ENCODE measurements around the gene ARPP19.
A peak's percentile ranks its signal among the peaks of the same experiment; 100 is the strongest.
"Not testable (repeated sequence)": the region's sequence is repeated elsewhere in the genome, so short reads cannot be mapped to it uniquely, and the experiment has no call there.

ARPP19 gene

DNA sequence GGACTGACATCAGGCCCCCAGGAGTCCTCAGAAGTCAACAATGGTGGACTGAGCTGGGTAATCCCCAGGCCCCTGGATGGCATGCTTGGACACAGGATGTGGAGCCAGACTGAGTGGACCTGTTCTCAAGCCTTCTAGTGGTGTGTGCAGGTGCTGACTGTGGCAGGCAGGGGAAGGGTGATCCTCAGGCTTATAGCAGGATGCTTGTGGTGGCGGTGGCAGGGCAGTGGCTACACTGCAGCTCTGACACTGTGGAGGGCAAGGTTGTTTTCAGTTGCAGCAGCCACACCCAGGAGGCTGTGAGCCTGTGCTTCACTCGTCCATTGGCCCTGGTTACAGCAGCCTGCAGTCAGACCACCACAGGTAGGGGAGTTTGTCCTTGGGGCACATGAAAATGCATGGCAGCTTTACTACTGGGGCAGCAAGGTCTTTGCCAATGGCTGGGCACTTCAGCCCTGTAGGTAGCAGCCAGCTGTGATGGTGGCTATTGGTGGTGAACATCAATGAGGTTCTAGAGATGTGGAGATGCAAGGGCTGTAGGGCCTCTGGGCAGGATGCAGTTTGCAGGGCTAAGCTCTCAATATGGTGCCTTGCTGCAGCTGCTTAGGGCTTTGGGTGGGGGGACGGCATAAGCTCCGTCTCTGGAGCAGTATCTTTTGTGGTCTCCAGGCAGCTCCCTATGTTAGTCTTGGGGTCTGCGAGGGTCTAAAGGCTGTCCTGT, 22.6 kb downstream of the ARPP19 start:
- DNase-seq: no peak

DNA sequence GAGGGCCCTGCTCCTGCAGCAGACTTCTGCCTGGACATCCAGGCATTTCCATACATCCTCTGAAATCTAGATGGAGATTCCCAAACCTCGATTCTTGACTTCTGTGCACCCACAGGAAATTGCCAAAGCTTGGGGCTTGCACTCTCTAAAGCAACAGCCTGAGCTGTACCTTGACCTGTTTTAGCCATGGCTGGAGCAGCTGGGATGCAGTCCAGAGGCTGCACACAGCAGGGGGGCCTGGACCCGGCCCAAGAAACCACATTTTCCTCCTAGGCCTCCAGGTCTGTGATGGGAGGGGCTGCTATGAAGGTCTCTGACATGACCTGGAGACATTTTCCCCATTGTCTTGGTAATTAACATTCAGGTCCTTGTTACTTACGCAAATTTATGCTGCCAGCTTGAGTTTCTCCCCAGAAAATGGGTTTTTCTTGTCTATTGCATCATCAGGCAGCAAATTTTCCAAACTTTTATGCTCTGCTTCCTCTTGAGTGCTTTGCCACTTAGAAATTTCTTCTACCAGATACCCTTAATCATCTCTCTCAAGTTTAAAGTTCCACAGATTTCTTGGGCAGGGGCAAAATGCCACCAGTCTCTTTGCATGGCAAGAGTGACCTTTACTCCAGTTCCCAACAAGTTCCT, 28.3 kb downstream of the ARPP19 start:
- DNase-seq: no peak

DNA sequence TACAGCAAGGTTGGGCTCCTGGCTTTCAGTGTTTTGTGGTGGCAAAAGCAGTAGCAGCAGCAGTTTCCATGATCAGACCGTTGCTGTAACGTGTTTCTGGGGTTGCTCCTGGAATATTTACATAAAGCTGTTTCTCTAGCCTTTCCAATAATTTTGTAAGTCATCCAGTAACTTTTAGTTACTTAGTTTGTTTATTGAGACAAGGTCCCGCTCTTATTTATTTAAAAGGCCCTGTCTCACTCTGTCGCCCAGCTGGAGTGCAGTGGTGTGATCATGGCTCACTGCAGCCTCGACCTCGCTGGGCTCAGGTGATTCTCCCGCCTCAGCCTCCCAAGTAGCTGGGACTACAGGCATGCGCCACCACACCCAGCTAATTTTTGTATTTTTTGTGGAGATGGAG, 31.4 kb downstream of the ARPP19 start:
- DNase-seq: no peak

DNA sequence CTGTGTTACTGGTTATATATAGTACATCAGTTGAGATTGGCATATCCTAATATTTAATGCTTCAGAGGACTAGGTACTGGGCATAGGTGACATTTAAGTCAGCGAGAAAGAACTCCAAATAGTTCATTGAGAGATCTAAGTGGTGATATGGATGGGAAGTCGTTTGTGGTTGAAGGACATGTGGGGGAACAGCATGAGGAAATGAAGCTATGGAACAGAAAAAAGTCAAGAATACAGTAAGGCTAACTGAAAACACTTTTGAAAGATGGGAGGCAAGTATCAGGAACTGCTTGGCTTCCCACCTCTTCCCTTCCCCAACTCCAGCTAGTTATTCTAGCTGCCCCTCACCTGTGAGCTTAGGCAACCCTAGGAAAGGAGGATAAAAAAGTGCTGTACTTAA, 36.4 kb downstream of the ARPP19 start:
- no peak for DNase-seq

DNA sequence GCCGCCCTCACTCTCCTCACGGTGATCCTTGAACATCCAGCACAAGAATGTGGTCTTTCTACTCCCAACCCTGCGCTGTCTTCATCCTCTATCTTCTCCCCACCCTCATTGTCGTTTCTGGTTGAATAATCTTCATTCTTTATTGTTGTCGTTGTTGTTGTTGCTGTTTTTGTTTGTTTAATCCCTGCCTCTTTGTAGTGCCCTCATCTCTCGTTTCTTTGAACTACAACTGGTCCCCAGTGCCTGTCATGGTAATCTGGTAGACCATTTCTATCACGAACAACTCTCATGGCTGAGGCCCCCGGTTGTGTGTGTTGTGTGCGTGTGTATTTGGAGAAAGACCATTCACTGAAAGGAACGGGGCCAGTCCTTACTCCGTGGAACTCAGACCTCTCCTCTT, 38.9 kb downstream of the ARPP19 start:
- DNase-seq: no peak

DNA sequence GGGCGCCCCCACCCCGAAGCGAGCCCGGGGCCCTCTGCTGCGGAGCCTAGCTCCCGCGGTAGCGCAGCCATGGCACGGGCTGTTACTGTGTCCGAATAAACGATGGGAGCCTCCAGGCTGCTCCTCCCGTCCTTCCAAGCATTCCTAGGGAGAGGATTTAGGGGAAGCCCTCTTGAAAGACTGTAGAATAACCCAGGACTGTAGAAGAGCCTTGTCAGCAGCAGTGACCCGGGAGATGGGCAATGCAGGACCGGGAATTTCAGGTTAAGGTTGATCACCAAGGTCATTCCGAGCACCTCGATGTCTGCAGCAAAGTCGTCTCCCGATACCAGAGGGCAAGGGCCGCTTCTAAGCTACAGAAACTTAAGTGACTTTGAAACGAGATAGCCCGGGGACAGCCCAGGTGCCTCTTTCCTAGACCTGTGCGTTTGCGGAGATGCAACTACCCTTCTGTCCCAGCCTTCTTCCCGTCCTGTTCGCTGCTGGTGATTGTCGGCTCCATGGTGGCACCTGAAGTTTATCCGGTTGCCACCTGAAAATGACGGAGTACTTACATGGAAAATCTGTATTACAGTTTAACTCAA, 39.4 kb downstream of the ARPP19 start:
- no peak for DNase-seq

DNA sequence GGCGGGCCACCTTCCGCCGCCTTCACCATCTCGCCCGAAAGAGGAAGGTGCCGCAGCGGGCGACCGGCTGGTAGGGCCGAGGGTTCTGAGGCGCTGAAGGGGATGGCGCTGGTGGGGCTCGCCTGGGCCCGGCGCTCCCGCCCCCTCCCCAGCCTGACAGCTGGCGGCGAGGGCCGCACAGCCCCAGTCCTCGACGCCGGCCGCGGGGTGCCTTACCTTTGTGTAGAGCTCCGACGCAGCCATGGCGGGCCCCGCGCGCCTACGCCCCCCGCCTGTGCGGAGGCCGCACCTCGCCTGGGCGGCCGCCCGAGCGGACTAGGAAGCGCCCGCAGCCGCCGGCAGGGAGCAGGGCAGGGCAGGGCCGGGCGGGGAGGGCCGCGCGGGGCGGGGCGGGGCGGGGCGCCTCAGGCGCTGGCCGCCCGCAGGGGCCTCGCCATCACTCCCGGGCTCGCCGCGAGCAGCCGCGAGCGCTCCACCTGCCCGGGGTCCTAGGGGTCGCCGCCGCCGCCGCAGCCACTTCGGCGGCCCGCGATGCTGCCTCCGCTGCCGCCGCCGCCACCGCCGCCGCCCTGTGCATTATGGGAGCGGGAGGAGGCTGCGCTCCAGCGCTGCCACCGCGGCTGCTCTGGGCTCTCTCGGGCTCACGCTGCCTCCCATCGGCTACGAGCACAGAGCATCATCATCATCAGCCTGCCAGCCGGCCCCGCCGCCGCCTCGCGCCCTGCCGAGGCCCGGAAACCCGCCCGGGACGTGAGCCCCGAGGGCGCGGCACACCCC, 40.1 kb downstream of the ARPP19 start, which contains the start of gene MYO5A:
Gene MYO5A, minus strand, starts transcription at position 317 of the 777 bp plus-strand sequence. Its CDS starts 74 bp downstream, at position 243.
- peak; percentile 48 for DNase-seq

DNA sequence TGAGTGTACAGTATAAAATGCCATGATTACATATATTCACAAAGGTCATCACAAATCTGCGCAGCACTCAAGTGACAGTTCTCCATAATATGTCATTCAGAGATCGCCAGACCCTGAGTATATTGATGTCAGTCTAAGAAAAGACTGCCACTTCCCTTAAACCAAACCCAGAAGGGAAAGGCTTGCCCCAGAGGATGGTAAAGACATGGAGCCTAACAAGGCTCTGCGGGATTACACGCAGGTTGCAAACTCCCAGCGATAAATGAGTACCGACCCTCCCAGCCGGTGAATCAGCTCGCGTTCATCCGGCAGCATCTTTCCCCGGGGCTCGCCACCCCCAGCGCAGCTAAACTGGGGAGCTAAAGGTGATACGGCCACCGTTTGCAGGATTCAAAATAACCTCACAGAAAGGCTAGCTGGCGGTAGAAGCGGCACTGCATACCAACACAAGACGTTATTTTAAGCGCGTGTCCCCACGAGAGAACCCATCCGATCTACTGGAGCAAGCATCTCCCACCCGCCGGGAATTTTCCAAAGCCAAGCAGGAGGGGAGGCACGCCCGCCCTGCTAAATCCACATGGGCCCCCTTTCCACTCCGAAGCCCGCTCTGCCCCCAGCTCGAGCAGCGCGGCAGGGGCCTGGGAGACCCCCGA, 40.8 kb downstream of the ARPP19 start:
- peak; percentile 19 for DNase-seq

DNA sequence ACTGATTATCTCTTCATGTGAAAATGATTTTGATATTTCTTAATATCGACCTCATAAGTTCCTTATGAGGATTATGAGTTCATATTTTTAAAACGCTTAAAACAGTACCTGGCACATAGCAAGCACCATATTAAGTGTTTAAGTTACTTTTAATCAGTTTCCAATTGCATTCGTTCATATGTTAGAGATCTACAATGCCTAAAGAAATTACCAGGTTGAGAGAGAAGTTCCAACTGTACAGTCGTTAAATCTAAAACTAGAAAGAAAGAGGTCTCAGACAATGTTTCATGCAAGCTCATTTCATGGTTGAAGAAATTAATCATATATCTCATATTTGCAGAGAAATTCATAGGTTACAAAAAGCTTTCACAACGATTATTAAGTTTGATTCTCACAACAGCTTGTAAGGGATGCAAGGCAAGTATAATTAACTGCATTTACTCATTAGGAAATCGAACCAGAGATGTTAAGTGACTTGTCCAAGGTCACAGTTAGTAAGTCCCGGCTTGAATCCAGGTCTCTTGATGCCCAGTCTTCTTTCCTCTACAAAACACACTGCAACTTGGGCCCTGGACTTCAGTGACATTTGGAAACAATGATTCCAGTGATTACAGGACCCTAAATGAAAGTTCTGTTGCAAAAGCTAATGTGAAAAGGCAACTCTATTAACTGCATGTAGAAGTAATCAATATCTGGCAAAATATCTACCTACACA, 41.5 kb downstream of the ARPP19 start:
- no peak for DNase-seq

DNA sequence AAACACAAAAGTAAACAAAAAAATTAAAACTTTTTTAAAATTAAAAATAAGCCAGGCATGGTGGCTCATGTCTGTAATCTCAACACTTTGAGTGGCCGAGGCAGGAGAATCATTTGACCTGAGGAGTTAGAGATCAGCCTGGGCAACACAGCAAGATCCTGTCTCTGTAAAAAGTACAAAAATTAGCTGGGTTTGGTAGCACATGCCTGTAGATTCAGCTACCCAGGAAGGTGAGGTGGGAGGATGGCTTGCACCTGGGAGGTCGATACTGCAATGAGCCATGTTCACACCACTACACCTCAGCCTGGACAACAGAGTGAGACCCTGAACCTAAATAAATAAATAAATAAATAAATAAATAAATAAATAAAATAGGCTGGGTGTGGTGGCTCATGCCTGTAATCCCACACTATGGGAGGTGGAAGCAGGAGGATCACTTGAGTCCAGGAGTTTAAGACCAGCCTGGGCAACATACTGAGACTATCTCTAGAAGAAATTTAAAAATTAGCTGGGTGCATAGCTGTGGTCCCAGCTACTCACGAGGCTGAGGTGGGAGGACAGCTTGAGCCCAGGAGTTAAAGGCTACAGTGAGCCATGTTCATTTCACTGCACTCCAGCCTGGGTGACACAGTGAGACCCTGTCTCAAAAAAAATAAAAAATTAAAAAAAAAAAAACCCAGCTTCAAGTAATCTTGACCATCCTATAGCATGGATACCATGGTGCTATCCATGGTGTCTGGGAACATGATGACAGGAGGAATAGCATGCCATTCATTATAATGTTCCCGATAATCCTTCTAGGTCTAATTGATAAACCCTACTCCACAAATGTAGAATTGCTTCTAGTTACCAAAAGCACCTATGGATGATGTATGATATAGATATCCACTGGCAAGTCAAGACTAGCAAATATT, 44.4 kb downstream of the ARPP19 start:
- DNase-seq: no peak

DNA sequence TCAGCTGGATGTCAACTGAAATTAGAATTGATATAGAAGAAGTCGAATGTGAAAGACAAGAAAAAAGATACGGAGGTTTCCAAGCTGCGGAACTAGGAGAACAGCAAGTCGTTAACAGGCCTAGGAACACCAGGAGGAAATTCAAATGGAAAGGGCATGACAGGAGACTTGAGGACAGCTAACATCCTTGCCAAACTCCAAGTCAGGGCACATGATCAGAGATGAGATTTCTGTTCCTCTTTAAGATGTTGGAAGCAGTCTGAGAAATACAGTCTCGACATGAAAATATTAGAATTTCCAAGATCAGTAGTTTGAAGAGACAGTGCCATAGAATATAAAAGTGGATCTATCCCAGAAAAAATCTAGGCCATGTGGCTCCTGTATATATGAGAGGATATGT, 45.2 kb downstream of the ARPP19 start:
- no peak for DNase-seq

DNA sequence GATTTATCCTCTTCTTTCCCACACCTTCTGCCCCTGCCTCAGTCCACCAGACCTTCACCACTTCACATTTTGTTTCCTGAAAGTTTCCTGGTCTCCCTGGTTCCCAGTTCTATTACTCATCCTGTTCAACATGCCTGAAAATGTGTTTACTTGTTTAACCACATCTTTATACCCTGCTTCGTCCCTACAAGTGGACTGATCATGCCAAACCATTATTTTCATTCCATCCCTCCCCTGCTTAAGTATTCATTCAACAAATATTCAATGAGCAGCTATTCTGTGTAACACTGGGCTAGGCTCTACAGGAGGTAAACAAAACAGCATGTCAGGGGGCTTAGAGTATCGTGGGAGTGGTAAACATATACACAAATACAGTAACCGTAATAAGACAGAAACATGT, 45.6 kb downstream of the ARPP19 start:
- DNase-seq: no peak

DNA sequence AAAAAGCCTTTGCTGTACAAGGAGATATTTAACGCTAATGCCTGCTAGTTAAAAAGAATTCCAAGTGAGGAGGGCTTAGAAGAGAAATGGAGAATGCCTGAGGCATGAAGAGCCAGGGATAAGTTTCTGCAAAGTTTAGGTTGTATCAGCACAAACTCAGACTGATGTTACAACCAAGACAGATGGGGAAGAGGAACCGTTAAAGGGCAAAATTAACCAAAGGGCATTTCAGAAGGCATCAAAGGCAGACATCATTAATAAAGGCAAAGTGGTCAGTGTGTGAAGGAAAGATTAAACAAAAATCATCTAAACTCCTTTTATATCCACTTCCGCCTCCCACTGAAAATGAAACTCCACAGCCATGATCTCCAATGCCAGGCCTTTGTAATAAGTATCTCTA, 47.1 kb downstream of the ARPP19 start:
- no peak for DNase-seq

DNA sequence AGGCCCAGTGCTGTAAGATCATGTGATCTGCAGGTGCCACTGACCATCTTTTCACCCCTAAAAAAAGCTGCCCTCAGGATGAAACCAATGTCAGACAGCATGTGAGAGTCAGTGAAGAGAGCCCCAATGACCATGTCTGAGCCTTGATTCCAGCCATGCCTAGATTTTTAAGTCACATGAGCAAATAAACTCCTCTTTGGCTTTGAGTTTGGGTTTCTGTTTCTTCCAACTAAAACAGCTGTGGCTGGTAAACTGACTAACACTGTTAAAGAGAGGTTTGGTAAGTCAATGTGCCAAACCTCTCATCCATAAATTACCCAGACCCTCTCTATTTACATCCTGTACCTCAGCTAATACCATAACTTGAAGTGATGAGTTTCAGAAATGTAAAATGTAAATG, 48.4 kb downstream of the ARPP19 start:
- no peak for DNase-seq

DNA sequence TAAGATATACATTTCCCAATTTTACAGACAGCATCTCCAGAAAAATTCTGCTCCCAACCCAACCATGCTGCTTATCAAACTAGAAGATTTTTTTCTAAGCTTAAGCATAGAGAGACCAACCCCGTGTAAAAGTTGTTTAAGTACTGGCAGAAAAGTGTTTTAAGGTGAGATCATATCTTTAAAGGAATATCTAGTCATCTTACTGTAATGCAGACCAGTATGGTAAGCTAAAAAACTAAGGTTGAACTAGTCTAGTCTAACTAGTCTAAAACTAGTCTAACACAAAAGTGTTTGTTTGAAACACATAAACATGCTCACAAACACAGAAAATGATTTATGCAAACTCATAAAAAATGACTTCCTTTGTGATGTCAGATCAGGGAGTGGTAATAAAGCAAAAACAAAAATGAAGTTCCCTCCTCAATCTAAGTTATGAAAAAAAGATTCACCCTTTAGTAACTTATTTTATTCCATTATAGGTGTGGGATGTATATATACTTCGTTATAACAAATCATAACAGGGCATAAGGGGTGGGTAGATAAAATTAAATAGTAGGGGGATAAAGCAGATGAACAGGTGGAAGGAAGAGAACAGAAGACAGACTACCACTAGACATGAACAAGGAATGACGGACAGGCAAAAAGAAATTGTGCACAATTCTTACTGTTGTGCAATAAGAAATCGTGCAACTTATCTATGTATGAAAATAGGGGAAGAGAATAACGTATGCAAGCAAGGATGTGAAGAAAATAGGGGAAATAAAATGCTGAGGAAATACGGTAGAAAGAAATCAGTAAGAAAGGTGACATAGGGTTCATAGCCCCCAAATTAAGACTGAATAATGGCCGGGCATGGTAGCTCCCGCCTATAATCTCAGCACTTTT, 50.1 kb downstream of the ARPP19 start:
- DNase-seq: no peak

DNA sequence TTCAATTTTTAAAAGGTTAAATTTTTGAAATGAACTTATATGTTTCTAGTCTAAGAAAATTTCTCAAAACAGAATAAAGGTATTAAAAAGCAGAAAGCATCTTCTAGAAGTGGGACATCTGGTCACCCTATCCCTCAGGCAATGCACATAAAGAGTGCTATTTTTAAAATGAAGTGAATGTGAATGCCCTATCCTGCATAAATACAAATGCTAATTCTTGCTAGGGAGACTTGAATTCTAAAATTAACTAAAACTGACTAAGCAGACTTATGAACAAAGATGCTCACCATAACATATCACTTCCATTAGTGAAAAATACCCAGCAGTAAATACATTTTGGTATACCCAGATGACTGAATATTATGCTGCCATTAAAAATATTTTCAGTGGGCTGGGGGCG, 51.8 kb downstream of the ARPP19 start:
- DNase-seq: no peak

DNA sequence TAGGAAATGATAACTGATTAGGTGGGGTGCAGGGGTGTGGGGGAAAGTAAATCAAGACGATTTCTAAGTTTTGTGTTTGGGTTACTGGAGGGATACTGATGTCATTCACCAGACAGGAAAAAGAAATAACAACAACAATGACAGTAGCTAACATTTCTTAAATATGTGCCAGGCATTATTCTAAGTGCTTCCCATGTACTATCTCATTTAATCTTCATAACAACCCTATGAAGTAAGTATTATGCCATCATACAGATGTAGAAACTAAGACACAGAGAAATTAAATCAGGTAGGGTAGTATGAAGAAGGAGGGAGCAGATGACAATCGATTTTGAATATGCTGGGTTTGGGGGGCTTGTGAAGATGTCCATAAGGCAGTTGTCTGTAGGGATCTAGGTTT, 53.5 kb downstream of the ARPP19 start:
- DNase-seq: no peak

DNA sequence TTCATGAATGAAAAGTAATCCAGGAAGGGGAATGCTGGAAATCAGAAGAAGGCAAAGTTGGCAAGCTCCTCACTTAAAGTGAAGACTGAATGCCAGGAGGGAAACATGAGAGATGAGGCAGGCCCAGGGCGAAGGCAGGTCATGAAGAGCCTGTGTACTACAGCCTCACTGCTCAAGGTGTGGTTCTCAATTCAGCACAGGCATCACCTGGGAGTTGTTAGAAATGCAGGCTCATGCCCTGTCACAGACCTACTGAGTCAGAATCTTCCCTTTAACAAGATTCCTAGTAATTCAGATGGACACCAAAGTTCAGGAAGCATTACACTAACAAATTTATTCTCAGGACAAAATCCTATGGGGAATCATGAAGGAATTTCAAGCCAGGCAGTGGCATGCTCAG, 54.3 kb downstream of the ARPP19 start:
- no peak for DNase-seq

DNA sequence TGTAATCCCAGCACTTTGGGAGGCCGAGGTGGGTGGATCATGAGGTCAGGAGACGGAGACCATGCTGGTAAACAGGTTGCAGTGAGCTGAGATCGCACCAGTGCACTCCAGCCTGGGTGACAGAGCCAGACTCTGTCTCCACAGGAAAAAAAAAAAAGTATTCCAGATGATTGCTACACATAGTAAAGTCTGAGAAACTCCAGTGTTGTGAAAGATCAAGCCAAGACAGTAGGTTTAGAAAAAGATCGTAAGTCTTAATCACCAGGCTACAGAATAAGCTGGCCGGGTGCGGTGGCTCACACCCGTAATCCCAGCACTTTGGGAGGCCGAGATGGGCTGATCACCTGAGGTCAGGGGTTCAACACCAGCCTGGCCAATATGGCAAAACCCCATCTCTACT, 56.0 kb downstream of the ARPP19 start:
- DNase-seq: not testable (repeated sequence)

DNA sequence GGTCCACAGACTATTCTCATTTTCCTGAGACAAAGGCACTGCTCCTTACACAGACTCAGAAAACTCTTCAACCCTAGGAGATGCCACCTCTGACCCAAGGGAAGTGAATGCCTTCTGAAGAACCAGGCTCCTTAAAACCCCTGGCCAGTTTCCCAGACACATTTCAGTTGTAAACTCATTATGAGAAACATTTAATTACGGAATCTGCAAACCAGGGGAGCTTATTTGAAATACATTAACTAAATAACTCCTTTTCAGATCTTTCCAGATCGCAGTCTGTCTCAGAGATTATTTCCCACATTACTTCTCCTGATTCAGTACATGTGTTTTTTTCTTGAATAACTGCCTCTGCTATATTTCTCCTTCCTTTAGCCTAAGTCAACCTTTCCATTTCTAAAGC, 57.7 kb downstream of the ARPP19 start:
- no peak for DNase-seq
